Right ventricle myocardium inferior (tissue), 1 donor: ENCODE measurements around the gene TMEM219. TPM values are rescaled to one million over a fixed set of nuclear protein-coding genes. Genes with fewer than 3 reads are reported as not detected.
"Not testable (repeated sequence)": the region's sequence is repeated elsewhere in the genome, so short reads cannot be mapped to it uniquely, and the experiment has no call there.

Experiments used
- ATAC-seq: fragments of 200-7000 bp; cut with Tn5 transposase; one replicate; pipeline ENCODE4 v1.9.1; 2020; ENCODE audit warnings: mild to moderate bottlenecking, moderate library complexity
- DNase-seq: peaks from one replicate; pipeline ENCODE4 v3.0.0; 2021; ENCODE audit errors: missing footprints
- intact Hi-C: fragments of 100-400 bp; cut with DNase I; formaldehyde crosslinking; loops from one replicate; pipeline ENCODE4 v1.11.0; 2022
- total RNA-seq: library from RNA; stranded (reverse); fragmentation: NEBNext Ultra II Directional; extraction: Animal tissue kit (Norgen Biotek cat#: 25700); gene quantifications from one replicate; pipeline ENCODE4 v1.2.1, GENCODE V29; 2021
- donor health status: DM: no; HTN: yes; CAD: no; lungs with severe emphysema.

The TMEM219 gene
- total RNA-seq, 1 donor from 2014 or later = 74.4 TPM

- intact Hi-C loops = no loop called here
- ATAC-seq (peak; percentile 56), DNase-seq (no peak)
These were observed 17.8 kb upstream of the TMEM219 start for GRCh38 chr16:29943846-29944799.

- DNase-seq (no peak), ATAC-seq (no peak)
- intact Hi-C loops = no loop called here
These were observed 14.0 kb upstream of the TMEM219 start for GRCh38 chr16:29947897-29948296.

GRCh38 chr16:29950806-29951461, 10.9 kb upstream of the TMEM219 start:
- intact Hi-C loops = no loop called here
- ATAC-seq (no peak), DNase-seq (no peak)

- ATAC-seq (no peak), DNase-seq (no peak)
- intact Hi-C loops = no loop called here
These were observed 10.1 kb upstream of the TMEM219 start for GRCh38 chr16:29951625-29952365.

GRCh38 chr16:29958756-29959155, 3.1 kb upstream of the TMEM219 start:
- no peak for ATAC-seq
- intact Hi-C loops = no loop called here
- DNase-seq = no peak

GRCh38 chr16:29959293-29959692, 2.6 kb upstream of the TMEM219 start:
- intact Hi-C loops = no loop called here
- DNase-seq = no peak
- no peak for ATAC-seq

GRCh38 chr16:29959821-29960220, 2.1 kb upstream of the TMEM219 start:
- intact Hi-C loops = loop anchor here (2.0 kb wide), 2 partner anchors 17 to 33 kb away; partner anchors contain the start of gene KCTD13
- ATAC-seq, DNase-seq: not testable (repeated sequence)

GRCh38 chr16:29961127-29961478, 776 bp upstream of the TMEM219 start:
- ATAC-seq (no peak), DNase-seq (no peak)
- intact Hi-C loops = loop anchor here (2.0 kb wide), 2 partner anchors 16 to 34 kb away; partner anchors contain the start of gene KCTD13

- DNase-seq (no peak), ATAC-seq (peak; percentile 59)
- intact Hi-C loops = loop anchor here (1.0 kb wide), 1 partner anchor 34 kb away; the partner anchor contains the start of gene INO80E
These were observed 590 bp downstream of the TMEM219 start for GRCh38 chr16:29962344-29962994.

- intact Hi-C loops = no loop called here
- DNase-seq (no peak), ATAC-seq (no peak)
These were observed 1.3 kb downstream of the TMEM219 start for GRCh38 chr16:29963021-29963743.

- no peak for DNase-seq
- ATAC-seq = no peak
- intact Hi-C loops = no loop called here
These were observed 6.3 kb downstream of the TMEM219 start for GRCh38 chr16:29968205-29968604.

GRCh38 chr16:29971304-29971703, 9.4 kb downstream of the TMEM219 start:
- ATAC-seq = no peak
- intact Hi-C loops = no loop called here
- DNase-seq = no peak

GRCh38 chr16:29972500-29972899, 10.6 kb downstream of the TMEM219 start:
- no peak for DNase-seq
- no peak for ATAC-seq
- intact Hi-C loops = no loop called here

GRCh38 chr16:29972992-29973383, 11.1 kb downstream of the TMEM219 start:
- intact Hi-C loops = no loop called here
- ATAC-seq (no peak), DNase-seq (no peak)

- DNase-seq = peak; percentile 99
- peak; percentile 99 for ATAC-seq
- intact Hi-C loops = loop anchor here (1.0 kb wide), 1 partner anchor 12 kb away; no protein-coding TSS in a partner anchor
These were observed 11.7 kb downstream of the TMEM219 start, which contains the start of gene TAOK2 for GRCh38 chr16:29973384-29974246. TSS of gene TAOK2 (plus strand) at chr16:29973868. CDS start at chr16:29977773, 3,905 bp downstream.

- intact Hi-C loops = loop anchor here (1.0 kb wide), 1 partner anchor 11 kb away; no protein-coding TSS in a partner anchor
- ATAC-seq (no peak), DNase-seq (no peak)
These were observed 12.6 kb downstream of the TMEM219 start for GRCh38 chr16:29974291-29975133.
